HG02885 (cell line): Measurements from ENCODE around the gene IPO7.
A peak's percentile ranks its signal among the peaks of the same experiment; 100 is the strongest.
"Not testable (repeated sequence)": the region's sequence is repeated elsewhere in the genome, so short reads cannot be mapped to it uniquely, and the experiment has no call there.

Experiments
- ATAC-seq: cut with Tn5 transposase; IDR thresholded peaks from one replicate; pipeline ENCODE4 v1.9.1; 2021; ENCODE audit warnings: mild to moderate bottlenecking; ENCODE audit not compliant: unreplicated experiment, poor library complexity

IPO7 gene

GRCh38 chr11:9397746-9398680, 13.6 kb downstream of the IPO7 start:
- ATAC-seq = no peak

GRCh38 chr11:9399466-9399865, 15.0 kb downstream of the IPO7 start:
- ATAC-seq = no peak

DNA sequence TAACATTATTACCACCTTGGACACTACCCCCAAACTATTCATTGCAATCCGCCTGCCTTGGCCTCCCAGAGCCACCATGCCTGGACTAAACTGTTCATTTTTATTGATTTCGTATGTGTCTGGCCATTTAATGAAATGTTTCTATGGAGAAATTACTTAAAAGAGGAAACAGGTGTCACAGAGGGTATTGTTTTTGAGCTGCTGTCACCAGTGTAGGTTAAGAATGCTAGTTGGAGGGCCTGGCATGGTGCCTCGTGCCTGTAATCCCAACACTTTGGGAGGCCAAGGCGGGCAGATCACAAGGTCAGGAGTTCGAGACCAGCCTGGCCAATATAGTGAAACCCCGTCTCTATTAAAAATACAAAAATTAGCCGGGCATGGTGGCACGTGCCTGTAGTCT, 17.4 kb downstream of the IPO7 start:
- ATAC-seq = not testable (repeated sequence)

GRCh38 chr11:9428706-9429105, 44.3 kb downstream of the IPO7 start:
- ATAC-seq = no peak

GRCh38 chr11:9438611-9439010, 54.2 kb downstream of the IPO7 start:
- no peak for ATAC-seq

DNA sequence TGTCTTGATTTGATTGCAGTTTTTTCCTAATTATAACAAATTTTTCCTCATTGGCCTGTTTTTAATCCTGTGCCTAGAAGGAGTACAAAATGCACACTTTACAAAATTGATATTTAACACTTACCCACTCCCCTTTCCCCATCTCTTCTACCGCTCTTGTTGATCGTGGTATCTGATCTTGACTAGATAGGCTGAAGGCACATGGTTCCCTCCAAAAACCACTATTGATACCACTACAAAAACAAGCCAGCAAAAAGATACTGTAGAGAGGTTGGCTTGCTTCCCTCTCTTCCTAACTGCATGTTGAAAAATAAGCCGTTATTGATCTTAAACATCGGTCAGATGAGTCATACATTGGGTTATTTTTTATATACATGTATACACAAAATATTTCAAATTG, 61.8 kb downstream of the IPO7 start:
- no peak for ATAC-seq

- no peak for ATAC-seq
Observed at GRCh38 chr11:9448576-9449352, 64.3 kb downstream of the IPO7 start.

DNA sequence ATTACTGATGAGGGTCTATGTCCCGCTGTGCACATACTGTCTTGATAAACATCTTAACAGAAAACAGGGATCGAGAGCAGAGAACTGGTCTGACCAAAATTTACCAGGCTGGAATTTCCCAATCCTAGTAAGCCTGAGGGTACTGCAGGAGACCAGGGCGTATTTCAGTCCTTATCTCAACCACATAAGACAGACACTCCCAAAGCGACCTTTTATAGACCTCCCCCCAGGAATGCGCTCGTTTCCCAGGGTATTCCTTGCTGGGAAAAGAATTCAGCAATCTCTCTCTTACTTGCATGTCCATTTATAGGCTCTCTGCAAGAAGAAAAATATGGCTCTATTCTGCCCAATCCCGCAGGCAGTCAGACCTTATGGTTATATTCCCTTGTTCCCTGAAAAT, 67.6 kb downstream of the IPO7 start:
- not testable (repeated sequence) for ATAC-seq

DNA sequence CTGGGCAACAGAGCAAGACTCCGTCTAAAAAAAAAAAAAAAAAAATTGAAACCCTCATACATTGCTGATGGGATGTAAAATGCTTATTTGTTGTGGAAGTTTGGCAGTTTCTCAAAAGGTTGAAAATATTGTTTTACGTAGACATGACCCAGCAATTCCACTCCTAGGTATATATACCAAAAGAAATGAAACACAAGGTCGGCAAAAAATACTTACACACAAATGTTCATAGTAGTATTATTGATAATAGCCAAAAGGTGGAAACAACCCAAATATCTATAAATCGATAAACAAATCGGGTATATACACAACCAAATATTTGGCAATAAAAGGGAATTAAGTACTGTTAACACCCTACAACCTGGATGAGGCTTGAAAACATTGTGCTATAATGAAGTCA, 71.3 kb downstream of the IPO7 start:
- no peak for ATAC-seq

GRCh38 chr11:9459667-9460321, 75.3 kb downstream of the IPO7 start:
- ATAC-seq = no peak

DNA sequence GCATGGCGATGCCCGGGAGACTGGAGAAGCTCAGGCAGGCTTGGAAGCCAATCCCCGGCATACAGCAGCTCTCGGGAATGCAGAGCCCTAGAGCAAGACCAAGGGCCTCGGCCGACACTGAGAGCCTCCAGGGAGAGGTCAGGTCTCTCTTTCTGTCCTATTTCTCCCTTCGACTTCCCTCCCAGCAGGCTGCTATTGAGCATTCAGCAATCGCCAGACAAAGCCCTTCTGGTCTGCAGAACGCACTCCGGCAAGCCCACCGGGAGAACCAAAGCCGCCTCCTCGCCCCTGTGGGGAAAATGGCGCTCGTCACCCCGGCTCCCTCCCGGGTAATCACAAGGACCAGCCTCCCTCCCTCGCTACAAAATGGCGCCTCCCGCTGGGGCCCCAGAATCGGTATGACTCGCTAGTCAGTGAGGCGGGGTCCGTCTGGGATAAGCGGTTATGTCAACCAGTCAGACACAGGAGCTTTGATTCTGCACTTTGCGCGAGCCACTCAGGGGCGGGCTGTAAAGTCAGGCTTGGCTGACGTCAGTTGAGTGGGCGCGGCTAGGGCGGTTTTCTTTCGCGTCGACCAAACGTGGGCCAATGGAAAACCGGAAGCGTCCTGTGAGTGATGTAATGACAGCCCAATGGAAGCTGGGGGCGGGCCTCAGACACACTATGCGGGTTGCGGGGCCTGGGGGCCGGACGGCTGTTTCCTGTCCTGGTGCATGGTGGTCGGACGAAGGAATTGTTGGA, 76.0 kb downstream of the IPO7 start, which contains the start of gene ZNF143:
Gene ZNF143, plus strand, starts transcription at position 691 of the 741 bp plus-strand sequence. CDS start 10,297 bp downstream, outside the sequence.
- peak; percentile 85 for ATAC-seq

- peak; percentile 43 for ATAC-seq
Observed at GRCh38 chr11:9461063-9461759, 76.8 kb downstream of the IPO7 start.

- ATAC-seq = no peak
Observed at GRCh38 chr11:9461760-9462134, 77.3 kb downstream of the IPO7 start.

GRCh38 chr11:9462172-9462799, 77.8 kb downstream of the IPO7 start:
- ATAC-seq = no peak

- no peak for ATAC-seq
Observed at GRCh38 chr11:9462806-9463537, 78.5 kb downstream of the IPO7 start.

- ATAC-seq = no peak
Observed at GRCh38 chr11:9470765-9471164, 86.3 kb downstream of the IPO7 start.

DNA sequence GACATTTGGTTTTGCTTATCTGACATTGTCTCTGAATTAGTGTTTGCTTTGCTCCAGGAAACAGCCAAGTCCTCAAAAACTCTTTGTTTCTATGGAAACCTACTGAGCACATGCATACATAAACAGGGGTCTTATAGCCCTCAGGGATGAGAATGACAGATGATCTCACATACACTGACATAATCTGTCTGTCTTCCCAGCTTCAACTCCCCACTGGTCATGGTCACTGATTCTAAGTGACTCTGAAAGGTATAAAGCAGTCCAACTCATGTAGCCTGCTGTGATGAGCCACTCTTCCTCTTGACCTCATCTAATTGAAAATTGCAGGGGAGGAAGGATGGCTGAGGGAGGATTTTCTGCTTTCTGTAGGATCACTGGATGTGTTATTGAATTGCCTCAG, 89.0 kb downstream of the IPO7 start:
- no peak for ATAC-seq

- no peak for ATAC-seq
Observed at GRCh38 chr11:9479899-9480298, 95.4 kb downstream of the IPO7 start.
